HCT116 (cell line): Measurements from ENCODE around the gene HAO1. TPM values are rescaled to one million over a fixed set of nuclear protein-coding genes. Genes with fewer than 3 reads are reported as not detected.

Experiments
- ATAC-seq: fragments of 200-7000 bp; cut with Tn5 transposase; 2 replicates; pipeline ENCODE4 v1.9.1; 2020; ENCODE audit warnings: mild to moderate bottlenecking, moderate library complexity
- BruUV-seq: library from RNA; stranded (reverse); fragments of 400-500 nt; replicated peaks from 2 replicates; lab custom pipeline; 2021; lab: Mats Ljungman, UMichigan
- CTCF ChIA-PET: fragments of 300-600 bp; sonication (Branson Sonifier 250); formaldehyde crosslinking; loops from one replicate; lab custom pipeline; 2021; ENCODE audit warnings: antibody characterized with exemption; lab: Charles Lee
- POLR2A ChIA-PET: fragments of 300-600, 350-600 bp; sonication (Branson Sonifier 250); formaldehyde crosslinking; loops from one replicate; lab custom pipeline; 2021; ENCODE audit warnings: antibody characterized with exemption; lab: Charles Lee
- RAD21 ChIA-PET, 2 experiments: fragments of 300-600 bp; sonication (Branson Sonifier 250); formaldehyde crosslinking; loops; one replicate each; lab custom pipeline; 2023; ENCODE audit warnings: low total read pairs in 2 of 2; ENCODE audit not compliant: uncharacterized antibody in 2 of 2, unreplicated experiment in 2 of 2, low non-redundant PET in 1 of 2; lab: Charles Lee
- DNase-seq: peaks from one replicate; pipeline ENCODE4 v3.0.0-alpha.2; 2010; ENCODE audit warnings: low read depth, low spot score
- H2AFZ ChIP-seq: fragments of 200-600 bp; shearing (Covaris generic), sonication (generic); 2 replicates; pipeline ENCODE4 v1.6.1; 2017; ENCODE audit warnings: low read depth, mixed run types, mixed read lengths, antibody characterized with exemption, low read length; ENCODE audit not compliant: poor library complexity, severe bottlenecking
- H3K27ac ChIP-seq: 2 replicates; pipeline ENCODE4 v1.5.1; 2012; ENCODE audit warnings: low read depth, low read length
- H3K27me3 ChIP-seq: fragments of 200-600 bp; sonication (generic); 2 replicates; pipeline ENCODE4 v1.6.1; 2016; ENCODE audit warnings: mixed run types, low read length, mixed read lengths; ENCODE audit not compliant: insufficient read depth
- H3K36me3 ChIP-seq, 2 experiments: fragments of 200-500 bp in 1 of 2; fragments of 200-600 bp in 1 of 2; sonication (Bioruptor generic) in 1 of 2; sonication (generic) in 1 of 2; 2 replicates each; pipeline versions ENCODE4 v1.5.1 to v1.6.1; 2014 to 2016; ENCODE audit warnings: low read length in 2 of 2, inconsistent platforms in 1 of 2, mixed read lengths in 1 of 2, mixed run types in 1 of 2; ENCODE audit not compliant: insufficient read depth in 2 of 2, control insufficient read depth in 1 of 2
- H3K4me1 ChIP-seq, 2 experiments: fragments of 200-600 bp in 1 of 2; sonication (generic) in 1 of 2; 2 replicates each; pipeline versions ENCODE4 v1.5.1 to v1.6.1; 2012 to 2017; ENCODE audit warnings: low read length in 2 of 2, inconsistent platforms in 1 of 2, mild to moderate bottlenecking in 1 of 2, mixed read lengths in 1 of 2, mixed run types in 1 of 2, moderate library complexity in 1 of 2; ENCODE audit not compliant: insufficient read depth in 2 of 2, control insufficient read depth in 1 of 2
- H3K4me2 ChIP-seq: fragments of 200-600 bp; sonication (generic); 2 replicates; pipeline ENCODE4 v1.6.1; 2017; ENCODE audit warnings: mixed run types, low read length, mixed read lengths
- H3K4me3 ChIP-seq, 2 experiments: fragments of 200-600 bp in 1 of 2; sonication (generic) in 1 of 2; replicated peaks in 1 of 2; 2 replicates each; pipeline ENCODE4 v1.5.1; 2011 to 2016; ENCODE audit warnings: low read length in 2 of 2, control low read depth in 1 of 2, low read depth in 1 of 2, mild to moderate bottlenecking in 1 of 2, mixed read lengths in 1 of 2, mixed run types in 1 of 2
- H3K79me2 ChIP-seq: fragments of 200-600 bp; sonication (generic); 2 replicates; pipeline ENCODE4 v1.6.1; 2017; ENCODE audit warnings: mild to moderate bottlenecking, mixed run types, low read length, moderate library complexity, mixed read lengths; ENCODE audit not compliant: insufficient read depth
- H3K9ac ChIP-seq: fragments of 200-600 bp; sonication (generic); 2 replicates; pipeline ENCODE4 v1.6.1; 2016; ENCODE audit warnings: low read length, mixed read lengths
- H3K9me2 ChIP-seq: fragments of 200-600 bp; sonication (generic), shearing (Covaris generic); 2 replicates; pipeline ENCODE4 v1.6.1; 2017; ENCODE audit warnings: mixed run types, mild to moderate bottlenecking, moderate library complexity; ENCODE audit not compliant: insufficient read depth
- H3K9me3 ChIP-seq, 2 experiments: fragments of 200-500 bp in 1 of 2; fragments of 200-600 bp in 1 of 2; sonication (Bioruptor generic) in 1 of 2; sonication (generic) in 1 of 2; 2 replicates each; pipeline ENCODE4 v1.6.1; 2014 to 2017; ENCODE audit warnings: low read length in 2 of 2, mixed read lengths in 2 of 2, inconsistent platforms in 1 of 2, low read depth in 1 of 2, mild to moderate bottlenecking in 1 of 2, mixed run types in 1 of 2, moderate library complexity in 1 of 2; ENCODE audit not compliant: control insufficient read depth in 1 of 2, insufficient read depth in 1 of 2
- H4K20me1 ChIP-seq: fragments of 200-600 bp; sonication (generic), shearing (Covaris generic); 2 replicates; pipeline ENCODE4 v1.6.1; 2017; ENCODE audit warnings: mixed run types, mild to moderate bottlenecking, moderate library complexity; ENCODE audit not compliant: insufficient read depth
- EGR1 ChIP-seq: IDR thresholded peaks from 2 replicates; pipeline ENCODE4 v1.6.1; 2012; ENCODE audit warnings: low read depth
- ELF1 ChIP-seq: IDR thresholded peaks from 2 replicates; pipeline ENCODE4 v1.6.1; 2012; ENCODE audit warnings: low read depth, borderline replicate concordance
- EZH2 ChIP-seq: fragments of 200-600 bp; sonication (generic); IDR thresholded peaks from 2 replicates; pipeline ENCODE4 v1.6.1; 2017; ENCODE audit warnings: antibody characterized with exemption, mixed run types
- FOSL1 ChIP-seq: IDR thresholded peaks from 2 replicates; pipeline ENCODE4 v1.6.1; 2012; ENCODE audit warnings: low read depth
- JUND ChIP-seq: IDR thresholded peaks from 2 replicates; pipeline ENCODE4 v1.6.1; 2012
- POLR2A ChIP-seq: IDR thresholded peaks from 2 replicates; pipeline ENCODE4 v1.7.0; 2011; ENCODE audit warnings: borderline replicate concordance; ENCODE audit not compliant: insufficient read depth, insufficient read length; ENCODE audit errors: extremely low read depth
- POLR2AphosphoS5 ChIP-seq: IDR thresholded peaks from 2 replicates; pipeline ENCODE4 v1.6.1; 2011; ENCODE audit warnings: mild to moderate bottlenecking, low read depth, low read length, moderate library complexity
- RAD21 ChIP-seq: IDR thresholded peaks from 2 replicates; pipeline ENCODE4 v1.6.1; 2012; ENCODE audit warnings: low read depth, mild to moderate bottlenecking
- SIN3A ChIP-seq: IDR thresholded peaks from 2 replicates; pipeline ENCODE4 v1.6.1; 2012; ENCODE audit warnings: low read depth
- SP1 ChIP-seq: IDR thresholded peaks from 2 replicates; pipeline ENCODE4 v1.6.1; 2012; ENCODE audit warnings: low read depth
- SRF ChIP-seq: IDR thresholded peaks from 2 replicates; pipeline ENCODE4 v1.6.1; 2012; ENCODE audit warnings: low read depth
- TCF7L2 ChIP-seq: IDR thresholded peaks from 2 replicates; pipeline ENCODE4 v1.7.0; 2011; ENCODE audit warnings: borderline replicate concordance, inconsistent platforms; ENCODE audit not compliant: insufficient read depth, insufficient read length; ENCODE audit errors: extremely low read depth
- YY1 ChIP-seq: IDR thresholded peaks from 2 replicates; pipeline ENCODE4 v1.6.1; 2011; ENCODE audit warnings: low read length, low read depth, moderate library complexity, mild to moderate bottlenecking; ENCODE audit not compliant: insufficient replicate concordance; ENCODE audit errors: extremely low read depth
- ZFX ChIP-seq: fragments of 450-650 bp; IDR thresholded peaks from 2 replicates; pipeline ENCODE4 v1.6.1; 2017
- ZNF274 ChIP-seq: fragments of 200-500 bp; sonication (Bioruptor generic); IDR thresholded peaks from 2 replicates; pipeline ENCODE4 v1.6.1; 2014; ENCODE audit warnings: mild to moderate bottlenecking, low read depth, low read length, inconsistent platforms
- intact Hi-C: fragments of 100-400 bp; cut with micrococcal nuclease; formaldehyde crosslinking; loops from 2 replicates; pipeline ENCODE4 v1.10.0; 2022
- total RNA-seq: library from RNA; stranded (reverse); gene quantifications from one replicate; pipeline ENCODE4 v1.2.1, GENCODE V29; 2021; ENCODE audit not compliant: unreplicated experiment
- TF ChIP-seq, protein P1 (sequence below): IDR thresholded peaks from 2 replicates; pipeline ENCODE4 v1.6.1; 2012
- TF ChIP-seq, protein P2 (sequence below): IDR thresholded peaks from 2 replicates; pipeline ENCODE4 v1.6.1; 2012
- TF ChIP-seq, protein P3 (sequence below), 3 experiments: fragments of 200-600 bp in 1 of 3; sonication (generic) in 1 of 3; IDR thresholded peaks in 2 of 3; conservative IDR thresholded peaks in 1 of 3; 2 replicates each; pipeline ENCODE4 v1.5.1; 2012 to 2017; ENCODE audit warnings: low read depth in 2 of 3, low read length in 2 of 3, antibody characterized with exemption in 1 of 3, borderline replicate concordance in 1 of 3, control low read depth in 1 of 3, mild to moderate bottlenecking in 1 of 3, mixed read lengths in 1 of 3, mixed run types in 1 of 3, moderate library complexity in 1 of 3; ENCODE audit not compliant: insufficient read depth in 1 of 3
- TF ChIP-seq, protein P4 (sequence below): IDR thresholded peaks from 2 replicates; pipeline ENCODE4 v1.6.1; 2011; ENCODE audit warnings: mild to moderate bottlenecking, low read length, moderate library complexity; ENCODE audit not compliant: insufficient replicate concordance; ENCODE audit errors: extremely low read depth
- TF ChIP-seq, protein P5 (sequence below): IDR thresholded peaks from 2 replicates; pipeline ENCODE4 v1.6.1; 2012; ENCODE audit warnings: low read depth

Gene HAO1
- total RNA-seq, 1 experiment from 2014 or later, result 0.12 TPM

DNA sequence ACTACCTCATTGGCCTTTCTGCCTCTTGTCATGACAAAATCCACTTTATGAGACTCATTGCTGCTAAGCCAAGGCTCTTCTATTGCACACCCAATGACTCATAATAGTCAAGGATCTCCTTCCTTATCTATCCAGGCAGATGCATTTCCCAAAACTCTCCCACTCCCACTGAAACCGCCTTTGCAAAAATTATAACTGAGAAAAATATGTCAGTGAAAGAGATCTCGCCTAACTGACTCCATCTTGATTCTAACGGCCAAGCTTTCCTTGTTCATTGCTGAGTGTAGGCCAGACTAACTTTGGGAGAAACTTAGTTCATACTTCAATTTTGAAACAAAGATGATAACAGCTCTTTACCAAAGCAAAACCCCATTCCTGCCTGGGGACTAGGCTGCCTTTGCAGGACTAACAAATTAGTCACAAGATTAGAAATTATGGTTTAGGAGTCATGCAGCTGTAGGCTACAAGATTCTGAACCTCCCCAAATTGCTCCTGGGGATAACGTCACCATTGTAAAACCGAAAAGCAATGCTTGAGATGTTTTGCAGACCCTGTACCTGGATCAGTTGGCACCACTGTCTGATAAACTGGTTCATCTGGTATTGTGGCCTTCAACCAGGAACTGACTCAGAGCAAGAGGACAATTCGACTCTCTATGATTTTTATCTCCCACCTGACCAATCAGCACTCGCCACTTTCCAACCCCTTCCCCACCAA, 47.1 kb downstream of the HAO1 start:
- H4K20me1 ChIP-seq, result no peaks in the 10 kb centered on the region
- H3K79me2 ChIP-seq, result no peaks in the 10 kb centered on the region
- no peaks in the 10 kb centered on the region for H3K9me2 ChIP-seq
- POLR2A ChIA-PET, result no interaction called here
- no peak overlapping the region for H2AFZ ChIP-seq
- no peak overlapping the region for H3K4me2 ChIP-seq
- no peaks in the 10 kb centered on the region for H3K4me1 ChIP-seq
- intact Hi-C loops, result no loop called here
- no TSS peak for BruUV-seq
- H3K36me3 ChIP-seq, result no peaks in the 10 kb centered on the region
- no peak for DNase-seq
- TF ChIP-seq, protein P1, sequence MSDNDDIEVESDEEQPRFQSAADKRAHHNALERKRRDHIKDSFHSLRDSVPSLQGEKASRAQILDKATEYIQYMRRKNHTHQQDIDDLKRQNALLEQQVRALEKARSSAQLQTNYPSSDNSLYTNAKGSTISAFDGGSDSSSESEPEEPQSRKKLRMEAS, result no peak
- TF ChIP-seq EZH2 (no peak), ELF1 (no peak), RAD21 (no peak), POLR2A (no peak), FOSL1 (no peak), POLR2AphosphoS5 (no peak), SIN3A (no peak), EGR1 (no peak), TCF7L2 (no peak), ZFX (no peak), SP1 (no peak), YY1 (no peak), SRF (no peak), ZNF274 (no peak), JUND (no peak)
- TF ChIP-seq, protein P2, sequence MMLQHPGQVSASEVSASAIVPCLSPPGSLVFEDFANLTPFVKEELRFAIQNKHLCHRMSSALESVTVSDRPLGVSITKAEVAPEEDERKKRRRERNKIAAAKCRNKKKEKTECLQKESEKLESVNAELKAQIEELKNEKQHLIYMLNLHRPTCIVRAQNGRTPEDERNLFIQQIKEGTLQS, result no peak
- TF ChIP-seq, protein P3, sequence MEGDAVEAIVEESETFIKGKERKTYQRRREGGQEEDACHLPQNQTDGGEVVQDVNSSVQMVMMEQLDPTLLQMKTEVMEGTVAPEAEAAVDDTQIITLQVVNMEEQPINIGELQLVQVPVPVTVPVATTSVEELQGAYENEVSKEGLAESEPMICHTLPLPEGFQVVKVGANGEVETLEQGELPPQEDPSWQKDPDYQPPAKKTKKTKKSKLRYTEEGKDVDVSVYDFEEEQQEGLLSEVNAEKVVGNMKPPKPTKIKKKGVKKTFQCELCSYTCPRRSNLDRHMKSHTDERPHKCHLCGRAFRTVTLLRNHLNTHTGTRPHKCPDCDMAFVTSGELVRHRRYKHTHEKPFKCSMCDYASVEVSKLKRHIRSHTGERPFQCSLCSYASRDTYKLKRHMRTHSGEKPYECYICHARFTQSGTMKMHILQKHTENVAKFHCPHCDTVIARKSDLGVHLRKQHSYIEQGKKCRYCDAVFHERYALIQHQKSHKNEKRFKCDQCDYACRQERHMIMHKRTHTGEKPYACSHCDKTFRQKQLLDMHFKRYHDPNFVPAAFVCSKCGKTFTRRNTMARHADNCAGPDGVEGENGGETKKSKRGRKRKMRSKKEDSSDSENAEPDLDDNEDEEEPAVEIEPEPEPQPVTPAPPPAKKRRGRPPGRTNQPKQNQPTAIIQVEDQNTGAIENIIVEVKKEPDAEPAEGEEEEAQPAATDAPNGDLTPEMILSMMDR (IDR thresholded peaks at IDR 0.05 in 2 of 3, conservative IDR thresholded peaks at IDR 0.05 in 1 of 3; ENCODE audit: borderline replicate concordance in 1 of 3, insufficient read depth in 1 of 3, low read depth in 2 of 3, low read length in 2 of 3), result no peak
- TF ChIP-seq, protein P4, sequence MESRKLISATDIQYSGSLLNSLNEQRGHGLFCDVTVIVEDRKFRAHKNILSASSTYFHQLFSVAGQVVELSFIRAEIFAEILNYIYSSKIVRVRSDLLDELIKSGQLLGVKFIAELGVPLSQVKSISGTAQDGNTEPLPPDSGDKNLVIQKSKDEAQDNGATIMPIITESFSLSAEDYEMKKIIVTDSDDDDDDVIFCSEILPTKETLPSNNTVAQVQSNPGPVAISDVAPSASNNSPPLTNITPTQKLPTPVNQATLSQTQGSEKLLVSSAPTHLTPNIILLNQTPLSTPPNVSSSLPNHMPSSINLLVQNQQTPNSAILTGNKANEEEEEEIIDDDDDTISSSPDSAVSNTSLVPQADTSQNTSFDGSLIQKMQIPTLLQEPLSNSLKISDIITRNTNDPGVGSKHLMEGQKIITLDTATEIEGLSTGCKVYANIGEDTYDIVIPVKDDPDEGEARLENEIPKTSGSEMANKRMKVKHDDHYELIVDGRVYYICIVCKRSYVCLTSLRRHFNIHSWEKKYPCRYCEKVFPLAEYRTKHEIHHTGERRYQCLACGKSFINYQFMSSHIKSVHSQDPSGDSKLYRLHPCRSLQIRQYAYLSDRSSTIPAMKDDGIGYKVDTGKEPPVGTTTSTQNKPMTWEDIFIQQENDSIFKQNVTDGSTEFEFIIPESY, result no peak
- TF ChIP-seq, protein P5, sequence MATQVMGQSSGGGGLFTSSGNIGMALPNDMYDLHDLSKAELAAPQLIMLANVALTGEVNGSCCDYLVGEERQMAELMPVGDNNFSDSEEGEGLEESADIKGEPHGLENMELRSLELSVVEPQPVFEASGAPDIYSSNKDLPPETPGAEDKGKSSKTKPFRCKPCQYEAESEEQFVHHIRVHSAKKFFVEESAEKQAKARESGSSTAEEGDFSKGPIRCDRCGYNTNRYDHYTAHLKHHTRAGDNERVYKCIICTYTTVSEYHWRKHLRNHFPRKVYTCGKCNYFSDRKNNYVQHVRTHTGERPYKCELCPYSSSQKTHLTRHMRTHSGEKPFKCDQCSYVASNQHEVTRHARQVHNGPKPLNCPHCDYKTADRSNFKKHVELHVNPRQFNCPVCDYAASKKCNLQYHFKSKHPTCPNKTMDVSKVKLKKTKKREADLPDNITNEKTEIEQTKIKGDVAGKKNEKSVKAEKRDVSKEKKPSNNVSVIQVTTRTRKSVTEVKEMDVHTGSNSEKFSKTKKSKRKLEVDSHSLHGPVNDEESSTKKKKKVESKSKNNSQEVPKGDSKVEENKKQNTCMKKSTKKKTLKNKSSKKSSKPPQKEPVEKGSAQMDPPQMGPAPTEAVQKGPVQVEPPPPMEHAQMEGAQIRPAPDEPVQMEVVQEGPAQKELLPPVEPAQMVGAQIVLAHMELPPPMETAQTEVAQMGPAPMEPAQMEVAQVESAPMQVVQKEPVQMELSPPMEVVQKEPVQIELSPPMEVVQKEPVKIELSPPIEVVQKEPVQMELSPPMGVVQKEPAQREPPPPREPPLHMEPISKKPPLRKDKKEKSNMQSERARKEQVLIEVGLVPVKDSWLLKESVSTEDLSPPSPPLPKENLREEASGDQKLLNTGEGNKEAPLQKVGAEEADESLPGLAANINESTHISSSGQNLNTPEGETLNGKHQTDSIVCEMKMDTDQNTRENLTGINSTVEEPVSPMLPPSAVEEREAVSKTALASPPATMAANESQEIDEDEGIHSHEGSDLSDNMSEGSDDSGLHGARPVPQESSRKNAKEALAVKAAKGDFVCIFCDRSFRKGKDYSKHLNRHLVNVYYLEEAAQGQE, result no peak
- TF ChIP-seq, all 23 proteins: peak for 0
- H3K9me3 ChIP-seq, result no peaks in the 10 kb centered on the region
- ChIA-PET CTCF (no interaction called here), RAD21 (no interaction called here)
- H3K9ac ChIP-seq, result no peak overlapping the region
- no peak overlapping the region for H3K4me3 ChIP-seq
- no peaks in the 10 kb centered on the region for H3K27me3 ChIP-seq
- no peak for ATAC-seq
- H3K27ac ChIP-seq, result no peak overlapping the region
